NCI-H2107 treated with DMSO at 0.1 percent for 48 hours (cell line): ENCODE data around the gene DYNC1H1.
"Not testable (repeated sequence)": the region's sequence is repeated elsewhere in the genome, so short reads cannot be mapped to it uniquely, and the experiment has no call there.

Experiments used
- DNase-seq: peaks from one replicate; lab custom pipeline; 2025; ENCODE audit not compliant: unreplicated experiment; lab: John Stamatoyannopoulos, UW

The DYNC1H1 gene

GRCh38 chr14:102058961-102059360 is 94.6 kb downstream of the DYNC1H1 start:
- no peak for DNase-seq

GRCh38 chr14:102063109-102063807 is 98.9 kb downstream of the DYNC1H1 start:
- DNase-seq, result peak; percentile 74

- no peak for DNase-seq
Measured at GRCh38 chr14:102063808-102064429, 99.5 kb downstream of the DYNC1H1 start.

GRCh38 chr14:102064590-102064989 is 100.2 kb downstream of the DYNC1H1 start:
- not testable (repeated sequence) for DNase-seq

GRCh38 chr14:102066041-102066451 is 101.7 kb downstream of the DYNC1H1 start:
- DNase-seq, result no peak

- DNase-seq, result no peak
Measured at GRCh38 chr14:102071283-102071998, 107.1 kb downstream of the DYNC1H1 start.

- DNase-seq, result no peak
Measured at GRCh38 chr14:102074415-102074964, 110.1 kb downstream of the DYNC1H1 start.

GRCh38 chr14:102075155-102075554 is 110.8 kb downstream of the DYNC1H1 start:
- no peak for DNase-seq

- no peak for DNase-seq
Measured at GRCh38 chr14:102077382-102077709, 113.0 kb downstream of the DYNC1H1 start.

- not testable (repeated sequence) for DNase-seq
Measured at GRCh38 chr14:102078361-102078791, 114.0 kb downstream of the DYNC1H1 start.

- no peak for DNase-seq
Measured at GRCh38 chr14:102078831-102079699, 114.7 kb downstream of the DYNC1H1 start.

- no peak for DNase-seq
Measured at GRCh38 chr14:102079700-102079979, 115.3 kb downstream of the DYNC1H1 start.

GRCh38 chr14:102080183-102081080 is 116.1 kb downstream of the DYNC1H1 start:
- no peak for DNase-seq

GRCh38 chr14:102081231-102082080 is 117.1 kb downstream of the DYNC1H1 start:
- no peak for DNase-seq

- DNase-seq, result not testable (repeated sequence)
Measured at GRCh38 chr14:102084522-102084921, 120.1 kb downstream of the DYNC1H1 start.

- DNase-seq, result no peak
Measured at GRCh38 chr14:102084931-102085330, 120.6 kb downstream of the DYNC1H1 start.

GRCh38 chr14:102085488-102085887 is 121.1 kb downstream of the DYNC1H1 start:
- DNase-seq, result peak; percentile 57

- DNase-seq, result no peak
Measured at GRCh38 chr14:102085948-102086708, 121.8 kb downstream of the DYNC1H1 start.

GRCh38 chr14:102086709-102086971 is 122.3 kb downstream of the DYNC1H1 start:
- DNase-seq, result no peak
